SK-N-SH treated with all-trans-retinoic acid at 6 μM for 48 hours (cell line): ENCODE measurements around the gene DHX38.

Experiments used
- ESRRG ChIP-seq: fragments of 250-450 bp; sonication (Bioruptor Pico); IDR thresholded peaks from 2 replicates; pipeline ENCODE4 v1.6.1; 2021; ENCODE audit warnings: mild to moderate bottlenecking
- GLIS3 ChIP-seq: fragments of 250-450 bp; sonication (Bioruptor Pico); IDR thresholded peaks from 2 replicates; pipeline ENCODE4 v1.5.0; 2020; ENCODE audit warnings: mild to moderate bottlenecking, moderate library complexity
- SNAI2 ChIP-seq: fragments of 250-450 bp; sonication (Bioruptor Pico); IDR thresholded peaks from 2 replicates; pipeline ENCODE4 v1.5.0; 2020; ENCODE audit warnings: mild to moderate bottlenecking, moderate library complexity
- TCF4 ChIP-seq: fragments of 250-450 bp; sonication (Bioruptor Pico); IDR thresholded peaks from 2 replicates; pipeline ENCODE4 v1.8.0; 2021; ENCODE audit warnings: mild to moderate bottlenecking, moderate library complexity, borderline replicate concordance
- TOX ChIP-seq: fragments of 250-450 bp; sonication (Bioruptor Pico); IDR thresholded peaks from 2 replicates; pipeline ENCODE4 v1.8.0; 2021; ENCODE audit warnings: mild to moderate bottlenecking, moderate library complexity, borderline replicate concordance
- ZC3H10 ChIP-seq: fragments of 250-450 bp; sonication (Bioruptor Pico); IDR thresholded peaks from 2 replicates; pipeline ENCODE4 v1.5.1; 2021; ENCODE audit warnings: mild to moderate bottlenecking, moderate library complexity
- ZFP3 ChIP-seq: fragments of 250-450 bp; sonication (Bioruptor Pico); IDR thresholded peaks from 2 replicates; pipeline ENCODE4 v1.5.0; 2020; ENCODE audit warnings: mild to moderate bottlenecking, moderate library complexity
- ZFP30 ChIP-seq: fragments of 450-650 bp; formaldehyde crosslinking; IDR thresholded peaks from 2 replicates; pipeline ENCODE4 v1.5.0; 2022; ENCODE audit warnings: mild to moderate bottlenecking, moderate library complexity
- ZNF70 ChIP-seq: fragments of 450-650 bp; formaldehyde crosslinking; IDR thresholded peaks from 2 replicates; pipeline ENCODE4 v1.5.0; 2020; ENCODE audit warnings: mild to moderate bottlenecking, moderate library complexity
- TF ChIP-seq, protein P1 (sequence below): fragments of 250-450 bp; sonication (Bioruptor Pico); IDR thresholded peaks from 2 replicates; pipeline ENCODE4 v1.8.0; 2020; ENCODE audit warnings: mild to moderate bottlenecking, moderate library complexity, borderline replicate concordance
- TF ChIP-seq, protein P2 (sequence below): fragments of 250-450 bp; sonication (Bioruptor Pico); IDR thresholded peaks from 2 replicates; pipeline ENCODE4 v1.5.1; 2020; ENCODE audit warnings: low read depth, mild to moderate bottlenecking, moderate library complexity

DNA sequence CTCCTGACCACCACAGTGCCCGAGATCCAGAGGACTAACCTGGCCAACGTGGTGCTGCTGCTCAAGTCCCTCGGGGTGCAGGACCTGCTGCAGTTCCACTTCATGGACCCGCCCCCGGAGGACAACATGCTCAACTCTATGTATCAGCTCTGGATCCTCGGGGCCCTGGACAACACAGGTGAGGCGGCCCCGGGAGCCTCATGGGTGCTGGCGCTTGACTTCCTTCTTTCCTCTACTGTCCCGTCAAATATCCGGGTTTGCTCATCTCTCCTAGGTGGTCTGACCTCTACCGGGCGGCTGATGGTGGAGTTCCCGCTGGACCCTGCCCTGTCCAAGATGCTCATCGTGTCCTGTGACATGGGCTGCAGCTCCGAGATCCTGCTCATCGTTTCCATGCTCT is 13.7 kb downstream of the DHX38 start:
- no peak for TF ChIP-seq TCF4 (CRISPR knock-in tag)
- TF ChIP-seq, protein P1, sequence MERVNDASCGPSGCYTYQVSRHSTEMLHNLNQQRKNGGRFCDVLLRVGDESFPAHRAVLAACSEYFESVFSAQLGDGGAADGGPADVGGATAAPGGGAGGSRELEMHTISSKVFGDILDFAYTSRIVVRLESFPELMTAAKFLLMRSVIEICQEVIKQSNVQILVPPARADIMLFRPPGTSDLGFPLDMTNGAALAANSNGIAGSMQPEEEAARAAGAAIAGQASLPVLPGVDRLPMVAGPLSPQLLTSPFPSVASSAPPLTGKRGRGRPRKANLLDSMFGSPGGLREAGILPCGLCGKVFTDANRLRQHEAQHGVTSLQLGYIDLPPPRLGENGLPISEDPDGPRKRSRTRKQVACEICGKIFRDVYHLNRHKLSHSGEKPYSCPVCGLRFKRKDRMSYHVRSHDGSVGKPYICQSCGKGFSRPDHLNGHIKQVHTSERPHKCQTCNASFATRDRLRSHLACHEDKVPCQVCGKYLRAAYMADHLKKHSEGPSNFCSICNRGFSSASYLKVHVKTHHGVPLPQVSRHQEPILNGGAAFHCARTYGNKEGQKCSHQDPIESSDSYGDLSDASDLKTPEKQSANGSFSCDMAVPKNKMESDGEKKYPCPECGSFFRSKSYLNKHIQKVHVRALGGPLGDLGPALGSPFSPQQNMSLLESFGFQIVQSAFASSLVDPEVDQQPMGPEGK, result no peak
- TF ChIP-seq ZFP3 (CRISPR knock-in tag), result no peak
- TF ChIP-seq TOX (CRISPR knock-in tag), result no peak
- TF ChIP-seq, protein P2, sequence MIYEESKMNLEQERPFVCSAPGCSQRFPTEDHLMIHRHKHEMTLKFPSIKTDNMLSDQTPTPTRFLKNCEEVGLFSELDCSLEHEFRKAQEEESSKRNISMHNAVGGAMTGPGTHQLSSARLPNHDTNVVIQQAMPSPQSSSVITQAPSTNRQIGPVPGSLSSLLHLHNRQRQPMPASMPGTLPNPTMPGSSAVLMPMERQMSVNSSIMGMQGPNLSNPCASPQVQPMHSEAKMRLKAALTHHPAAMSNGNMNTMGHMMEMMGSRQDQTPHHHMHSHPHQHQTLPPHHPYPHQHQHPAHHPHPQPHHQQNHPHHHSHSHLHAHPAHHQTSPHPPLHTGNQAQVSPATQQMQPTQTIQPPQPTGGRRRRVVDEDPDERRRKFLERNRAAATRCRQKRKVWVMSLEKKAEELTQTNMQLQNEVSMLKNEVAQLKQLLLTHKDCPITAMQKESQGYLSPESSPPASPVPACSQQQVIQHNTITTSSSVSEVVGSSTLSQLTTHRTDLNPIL (CRISPR knock-in tag), result no peak
- TF ChIP-seq ZC3H10, result no peak
- TF ChIP-seq GLIS3 (CRISPR knock-in tag), result no peak
- TF ChIP-seq ZFP30 (CRISPR knock-in tag), result no peak
- no peak for TF ChIP-seq ESRRG (CRISPR knock-in tag)
- TF ChIP-seq SNAI2 (CRISPR knock-in tag), result no peak
- no peak for TF ChIP-seq ZNF70 (CRISPR knock-in tag)
